NCI-H2196 (cell line): Measurements from ENCODE around the gene OTOG.

Source experiments
- DNase-seq: peaks from one replicate; lab custom pipeline; 2025; ENCODE audit not compliant: unreplicated experiment; lab: John Stamatoyannopoulos, UW

The OTOG gene

DNA sequence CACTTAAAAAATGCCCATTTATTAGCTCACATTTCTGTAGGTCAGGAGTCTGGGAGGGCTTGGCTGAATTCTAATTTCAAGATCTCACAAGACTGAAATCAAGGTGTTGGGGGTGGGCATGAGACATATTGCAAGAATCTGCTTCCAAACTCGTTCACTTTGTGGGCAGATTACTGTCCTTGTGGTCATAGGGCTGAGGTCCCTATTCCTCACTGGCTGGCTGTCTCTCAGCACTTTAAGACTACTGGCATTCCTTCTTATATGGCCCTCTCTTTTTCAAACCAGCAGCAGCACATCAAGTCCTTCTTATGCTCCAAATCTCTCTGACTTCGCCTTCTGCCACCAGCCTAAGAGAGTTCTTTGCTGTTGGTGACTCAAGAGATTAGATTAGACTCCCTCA lies 144.5 kb downstream of the OTOG start:
- no peak for DNase-seq

DNA sequence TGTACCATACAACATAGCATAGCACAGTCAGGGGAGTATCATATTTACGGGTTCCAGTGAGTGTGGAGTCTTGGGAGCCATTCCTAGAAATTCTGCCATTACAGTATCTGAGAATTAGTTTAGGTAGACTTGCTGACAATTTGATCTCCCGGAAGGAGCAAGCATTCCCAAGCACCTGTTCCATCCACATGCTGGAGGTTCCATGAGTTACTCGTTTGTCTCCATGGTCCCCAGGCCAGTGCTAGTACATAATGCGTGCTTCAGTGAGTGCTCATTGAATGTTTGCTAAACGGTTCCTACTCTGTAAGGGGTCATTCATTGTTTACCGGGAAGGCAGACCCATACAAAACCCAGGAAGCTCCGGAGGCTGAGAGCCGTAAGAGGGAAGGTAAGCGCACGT lies 144.9 kb downstream of the OTOG start:
- DNase-seq = no peak

DNA sequence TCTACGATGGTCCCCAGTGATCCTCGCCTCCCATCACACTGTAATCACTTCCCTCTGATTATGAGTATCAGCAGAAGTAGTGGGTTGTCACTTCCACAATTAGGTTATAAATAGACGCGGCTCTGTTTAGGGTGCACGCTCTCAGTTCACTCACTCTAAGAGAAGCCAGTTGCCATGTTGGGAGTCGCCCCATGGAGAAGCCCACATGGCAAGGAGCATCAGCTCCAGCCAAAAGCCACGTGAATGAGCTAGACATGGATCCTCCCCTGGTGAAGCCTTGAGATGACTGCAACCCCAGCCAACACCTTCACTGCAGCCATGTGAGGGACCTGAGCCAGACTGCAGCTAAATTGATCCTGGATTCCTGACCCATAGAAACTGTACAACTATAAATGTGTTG lies 145.9 kb downstream of the OTOG start:
- DNase-seq = no peak

DNA sequence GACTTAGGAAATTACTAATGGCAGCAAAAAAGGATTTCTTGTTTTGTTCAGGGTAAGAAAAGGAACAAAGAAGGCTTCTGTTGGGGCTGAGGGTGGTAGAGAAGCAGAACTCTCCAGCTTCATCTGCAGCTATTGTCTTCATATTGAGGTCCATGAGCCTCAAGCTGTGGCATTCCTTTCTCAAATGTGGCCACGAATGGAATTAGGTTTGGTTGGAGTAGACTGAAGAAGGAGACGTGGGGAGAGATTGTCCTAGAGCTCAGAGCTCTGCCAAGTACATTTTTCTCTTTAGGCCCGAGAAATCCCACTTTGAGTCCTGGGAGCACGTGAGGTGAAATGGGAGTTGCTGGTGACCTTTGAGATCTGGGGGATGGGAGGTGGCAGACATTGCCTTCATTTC lies 146.5 kb downstream of the OTOG start:
- DNase-seq = no peak

DNA sequence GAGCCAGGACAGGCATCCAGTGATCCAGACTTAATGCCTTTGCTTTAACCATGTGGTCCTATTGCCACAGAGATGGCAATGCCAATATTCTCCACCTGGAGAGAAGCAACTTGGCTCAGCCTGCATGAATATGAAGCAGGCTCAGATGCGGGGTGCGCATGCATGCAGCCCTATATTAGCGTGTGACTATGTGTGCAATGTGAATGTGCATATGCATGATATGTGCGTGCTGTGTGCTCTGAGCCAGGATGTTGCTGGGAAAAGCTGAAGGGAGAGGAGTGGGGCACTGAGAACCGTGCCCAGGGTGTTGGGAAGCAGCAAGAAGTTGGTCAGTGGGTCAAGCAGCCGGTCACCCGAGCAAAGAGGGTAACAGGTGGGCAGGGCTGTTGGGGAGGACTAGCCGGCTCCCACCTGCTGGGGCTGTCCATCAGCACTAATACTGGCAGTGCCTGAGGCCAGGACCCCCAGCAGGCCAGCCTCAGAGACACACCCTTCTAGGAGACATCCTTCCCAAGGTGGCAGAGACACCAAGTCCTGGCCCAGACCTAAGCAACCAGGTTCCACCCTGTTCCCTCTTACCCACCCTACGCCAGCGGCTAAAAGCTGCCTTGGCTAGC lies 147.5 kb downstream of the OTOG start:
- DNase-seq = no peak

DNA sequence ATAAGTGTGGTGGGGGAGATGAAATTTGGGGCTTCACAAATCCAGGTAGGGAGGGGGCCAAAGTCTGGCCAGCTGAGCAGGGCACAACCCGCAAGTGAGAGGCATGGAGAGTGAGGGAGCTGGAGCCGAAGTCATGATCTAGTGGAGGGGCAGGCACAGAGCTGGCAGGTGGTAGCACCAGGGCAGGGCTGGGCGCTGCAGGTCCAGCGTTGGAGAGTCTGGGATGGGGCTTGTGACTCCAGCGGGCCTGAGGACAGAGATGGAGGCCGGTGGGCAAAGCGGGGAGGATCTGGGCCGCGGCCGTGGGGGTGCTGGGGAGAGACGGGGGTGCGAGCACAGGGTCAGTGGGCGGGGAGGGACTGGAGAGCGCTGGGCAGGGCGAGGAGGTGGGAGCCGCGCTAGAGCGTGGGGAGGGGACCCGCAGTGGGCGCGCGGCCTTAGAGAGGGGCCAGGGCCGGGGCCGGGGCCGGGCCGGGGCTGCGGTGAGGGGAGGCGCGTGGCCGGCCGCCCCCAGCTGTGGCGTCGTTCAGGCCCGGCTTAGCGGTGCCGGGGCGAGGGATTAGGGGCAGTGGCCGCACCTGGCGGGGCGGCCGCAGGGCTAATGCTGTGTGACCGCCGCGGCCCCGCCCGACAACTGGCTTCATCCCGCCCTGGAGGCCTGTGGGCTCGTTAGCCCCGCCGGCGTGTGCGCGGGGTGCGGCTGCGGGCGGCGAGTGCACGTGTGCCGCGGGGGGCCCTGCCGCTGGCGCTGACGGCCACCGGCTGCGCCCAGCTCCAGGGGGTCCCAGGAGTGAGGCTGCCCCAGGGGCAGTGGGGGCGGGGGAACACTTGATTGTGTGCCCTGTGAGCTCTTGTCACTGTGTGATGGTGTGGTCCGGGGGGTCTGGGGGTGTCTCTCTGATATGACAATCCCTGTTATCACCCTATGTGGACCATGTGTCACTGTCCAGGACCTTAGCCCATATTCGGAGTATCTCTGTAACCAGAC lies 148.7 kb downstream of the OTOG start:
- DNase-seq = no peak

DNA sequence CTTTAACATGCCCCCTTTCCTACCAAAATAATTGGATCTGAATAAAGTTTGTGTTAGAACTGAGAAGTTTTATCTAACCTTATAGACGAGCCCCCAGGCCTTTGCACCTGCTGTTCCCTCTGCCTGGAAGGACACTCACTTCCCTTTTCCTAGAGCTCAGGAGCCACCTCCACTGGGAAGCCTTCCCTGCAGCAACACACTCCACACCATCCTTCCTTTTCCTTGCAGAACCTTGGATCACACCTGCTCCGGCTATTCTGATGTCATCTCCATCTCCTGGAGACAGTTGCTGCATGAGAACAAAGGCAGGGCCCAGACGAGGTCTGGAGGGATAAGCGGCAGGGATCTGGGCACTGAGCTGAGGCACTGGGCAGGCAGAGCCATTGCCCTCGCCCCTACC lies 149.7 kb downstream of the OTOG start:
- no peak for DNase-seq
